Heart left ventricle (tissue), 16 donors: ENCODE results near the gene ACOT6. TPM values are rescaled to one million over a fixed set of nuclear protein-coding genes. Genes with fewer than 3 reads are reported as not detected.

Source experiments
- ATAC-seq, 4 donors: fragments of 200-7000 bp; cut with Tn5 transposase; one replicate each; pipeline ENCODE4 v1.9.1; 2020 to 2022; ENCODE audit warnings: moderate library complexity in 4 of 4, mild to moderate bottlenecking in 3 of 4, moderate number of reproducible peaks in 1 of 4
- DNase-seq, 5 donors: peaks; one replicate each; pipeline ENCODE4 v3.0.0-alpha.2; 2020
- H3K27ac ChIP-seq, 12 donors: fragments of 200-600 bp; sonication (generic) in 4 of 12; one replicate each; pipeline versions ENCODE4 v1.5.0 to v1.8.0; 2016 to 2022; ENCODE audit warnings: mild to moderate bottlenecking in 2 of 12
- H3K27me3 ChIP-seq, 9 donors: fragments of 200-600 bp; sonication (generic) in 2 of 9; one replicate each; pipeline versions ENCODE4 v1.5.1 to v1.8.0; 2016 to 2022; ENCODE audit warnings: mild to moderate bottlenecking in 3 of 9
- H3K36me3 ChIP-seq, 9 donors: fragments of 200-600 bp; sonication (generic) in 2 of 9; one replicate each; pipeline versions ENCODE4 v1.5.0 to v1.8.0; 2018 to 2022; ENCODE audit warnings: mild to moderate bottlenecking in 2 of 9
- H3K4me1 ChIP-seq, 12 donors: fragments of 200-600 bp; sonication (generic) in 4 of 12; one replicate each; pipeline versions ENCODE4 v1.5.0 to v1.8.0; 2016 to 2022; ENCODE audit warnings: mild to moderate bottlenecking in 3 of 12
- H3K4me3 ChIP-seq, 12 donors: fragments of 200-600 bp; sonication (generic) in 4 of 12; one replicate each; pipeline versions ENCODE4 v1.5.0 to v1.8.0; 2017 to 2022; ENCODE audit warnings: mild to moderate bottlenecking in 9 of 12, moderate library complexity in 4 of 12
- H3K9me3 ChIP-seq, 12 donors: fragments of 200-600 bp; sonication (generic) in 4 of 12; one replicate each; pipeline versions ENCODE4 v1.5.0 to v1.8.0; 2016 to 2022; ENCODE audit warnings: mild to moderate bottlenecking in 1 of 12
- CTCF ChIP-seq, 12 donors: fragments of 200-600 bp; sonication (generic) in 4 of 12; IDR thresholded peaks; one replicate each; pipeline versions ENCODE4 v1.5.0 to v1.8.0; 2018 to 2022; ENCODE audit warnings: antibody characterized with exemption in 12 of 12, mild to moderate bottlenecking in 5 of 12
- POLR2A ChIP-seq, 2 donors: fragments of 450-650 bp; IDR thresholded peaks; one replicate each; pipeline ENCODE4 v1.6.1; 2017; ENCODE audit warnings: antibody characterized with exemption in 2 of 2, mild to moderate bottlenecking in 2 of 2, moderate library complexity in 2 of 2
- WGBS, 4 donors: extraction: QIAGEN DNeasy Blood & Tissue Kit in 2 of 4; methylation state at CpG; one replicate each; pipeline versions ENCODE4 v1.1.5 to v1.1.7; 2013 to 2018; 5-methylcytosine and 5-hydroxymethylcytosine counted together
- intact Hi-C, 10 donors: fragments of 100-400 bp; cut with DNase I; formaldehyde crosslinking; loops; one replicate each; pipeline versions ENCODE4 v1.11.1 to v1.14.2; 2022
- polyA plus RNA-seq, 2 donors: library from polyadenylated mRNA; stranded (reverse); fragments of 200-250 nt; gene quantifications; one replicate each; pipeline ENCODE4 v1.2.3, GENCODE V29; 2013
- total RNA-seq, 9 donors: library from RNA; depleted of rRNA in 2 of 9; stranded (reverse); fragments of >200 nt in 2 of 9; fragmentation: NEBNext Ultra II Directional in 3 of 9; extraction: Animal tissue kit (Norgen Biotek cat#: 25700) in 3 of 9; gene quantifications; one replicate each; pipeline versions ENCODE4 v1.1.0 to v1.2.4, GENCODE V29; 2016 to 2023
- donor health status: ischemic (EF 13 %, LVEDD 7.1; RV severe dilation, severe dysfunction).
- donor health status: healthy with polysubstance abuse.
- donor health status: DM: no; HTN: yes; CAD: no.
- donor health status: DM: no; HTN: no; CAD: no.
- donor health status: ischemic (EF 25% LVEDD 6.9; RV normal size, moderate dysfunction).
- donor health status: ischemic (EF 25% LVEDD 5.7; RV mildly dilated, moderate dysfunction).
- donor health status: healthy.
- donor health status: DM: yes; HTN: yes; CAD: no.
- donor health status: ischemic (EF 35%, LVEDD 5.7; RV mildly dilated, moderate dysfunction).
- donor health status: nonischemic (EF 11% LVEDD 7.7; RV severe dilation, severe dysfunction).
- donor health status: DM: yes; HTN: yes; CAD: no.
- donor health status: PGD.
- donor health status: ischemic (EF 29% LVEDD 5.4; RV normal size, mild dysfunction).
- donor health status: nonischemic (EF 23%, LVEDD 6.1; RV moderate dilation, normal function).

Gene ACOT6
- total and polyA plus RNA-seq, 11 donors, result 0.36 TPM; not detected in 10

- WGBS, 4 donors, result 76 to 94% (median 84%) methylated on average over 1 of the region's 1 CpG
- TF ChIP-seq POLR2A (IDR thresholded peaks at IDR 0.05) (no peak), CTCF (IDR thresholded peaks at IDR 0.05) (no peak)
- Histone ChIP-seq H3K36me3 (no peaks in the 10 kb centered on the region), H3K27ac (no peak overlapping the region), H3K27me3 (no peaks in the 10 kb centered on the region), H3K4me3 (no peak overlapping the region), H3K9me3 (no peaks in the 10 kb centered on the region), H3K4me1 (no peaks in the 10 kb centered on the region)
- DNase-seq (no peak), ATAC-seq (no peak)
- intact Hi-C loops, result no loop called here
Observed at GRCh38 chr14:73619524-73619923, 7.2 kb downstream of the ACOT6 start.

DNA sequence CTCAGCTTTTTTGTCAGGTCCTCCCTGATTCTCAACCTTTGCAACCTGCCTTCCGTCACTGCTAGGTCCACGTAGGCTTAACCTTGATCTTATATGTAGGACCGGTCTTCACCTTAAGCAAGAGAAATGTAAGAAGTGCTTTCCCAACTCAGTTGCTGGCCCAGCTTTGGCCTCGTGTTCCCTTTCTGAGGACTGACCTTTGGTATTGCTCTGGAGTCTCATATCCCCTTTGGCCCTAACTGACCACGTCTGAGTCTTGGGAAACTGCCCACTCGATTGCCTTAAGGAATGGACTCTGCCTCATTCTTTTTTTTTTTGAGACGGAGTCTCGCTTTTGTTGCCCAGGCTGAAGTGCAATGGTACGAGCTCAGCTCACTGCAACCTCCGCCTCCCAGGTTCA, 8.0 kb downstream of the ACOT6 start:
- H3K27me3 ChIP-seq, result no peaks in the 10 kb centered on the region
- H3K9me3 ChIP-seq, result no peaks in the 10 kb centered on the region
- no peaks in the 10 kb centered on the region for H3K4me1 ChIP-seq
- H3K36me3 ChIP-seq, result no peaks in the 10 kb centered on the region
- no peak overlapping the region for H3K27ac ChIP-seq
- no peak overlapping the region for H3K4me3 ChIP-seq
- ATAC-seq (no peak), DNase-seq (no peak)
- WGBS, 4 donors, result 83 to 91% (median 89%) methylated on average over 10 of the region's 10 CpGs
- TF ChIP-seq CTCF (IDR thresholded peaks at IDR 0.05), result no peak
- no peak for TF ChIP-seq POLR2A (IDR thresholded peaks at IDR 0.05)
- intact Hi-C loops, result loop anchor here in 1 of 10 donors (10.0 kb wide), 1 partner anchor 45 kb away; no protein-coding TSS in a partner anchor

GRCh38 chr14:73623504-73624054, 11.3 kb downstream of the ACOT6 start:
- no peaks in the 10 kb centered on the region for H3K27me3 ChIP-seq
- TF ChIP-seq POLR2A (IDR thresholded peaks at IDR 0.05) (no peak), CTCF (IDR thresholded peaks at IDR 0.05) (no peak)
- no peaks in the 10 kb centered on the region for H3K4me1 ChIP-seq
- no peak overlapping the region for H3K27ac ChIP-seq
- WGBS, 4 donors, result 88 to 95% (median 94%) methylated on average over 4 of the region's 4 CpGs
- ATAC-seq (no peak), DNase-seq (no peak)
- intact Hi-C loops, result loop anchor here in 1 of 10 donors (10.0 kb wide), 1 partner anchor 49 kb away; no protein-coding TSS in a partner anchor
- H3K9me3 ChIP-seq, result no peaks in the 10 kb centered on the region
- no peaks in the 10 kb centered on the region for H3K36me3 ChIP-seq
- no peak overlapping the region for H3K4me3 ChIP-seq

- H3K9me3 ChIP-seq, result no peaks in the 10 kb centered on the region
- H3K4me3 ChIP-seq, result no peak overlapping the region
- TF ChIP-seq CTCF (IDR thresholded peaks at IDR 0.05) (no peak), POLR2A (IDR thresholded peaks at IDR 0.05) (no peak)
- ATAC-seq (no peak), DNase-seq (no peak)
- 35 to 55% (median 51%) methylated on average over 1 of the region's 1 CpG for WGBS, 4 donors
- H3K4me1 ChIP-seq, result no peaks in the 10 kb centered on the region
- no peak overlapping the region for H3K27ac ChIP-seq
- H3K27me3 ChIP-seq, result no peaks in the 10 kb centered on the region
- intact Hi-C loops, result loop anchor here in 1 of 10 donors (10.0 kb wide), 1 partner anchor 51 kb away; no protein-coding TSS in a partner anchor
- no peaks in the 10 kb centered on the region for H3K36me3 ChIP-seq
Observed at GRCh38 chr14:73625706-73626105, 13.4 kb downstream of the ACOT6 start.
